Cardiac fibroblast (primary cell): ENCODE data around the gene SERBP1.

ENCODE experiments used
- DNase-seq, 2 donors: peaks; one replicate each; pipeline versions ENCODE4 v3.0.0 to v3.0.0-alpha.2; 2010; ENCODE audit warnings: low read depth in 2 of 2
- H3K4me3 ChIP-seq, 2 donors: replicated peaks in 1 of 2; 1 replicate in 1 of 2; 2 replicates in 1 of 2; pipeline ENCODE4 v1.5.1; 2011; ENCODE audit warnings: low read depth in 2 of 2, low read length in 2 of 2, mild to moderate bottlenecking in 2 of 2, moderate library complexity in 1 of 2
- TF ChIP-seq, protein P1 (sequence below): IDR thresholded peaks from one replicate; pipeline ENCODE4 v1.5.1; 2011; ENCODE audit warnings: low read depth, mild to moderate bottlenecking, low read length, inconsistent platforms

The SERBP1 gene

DNA sequence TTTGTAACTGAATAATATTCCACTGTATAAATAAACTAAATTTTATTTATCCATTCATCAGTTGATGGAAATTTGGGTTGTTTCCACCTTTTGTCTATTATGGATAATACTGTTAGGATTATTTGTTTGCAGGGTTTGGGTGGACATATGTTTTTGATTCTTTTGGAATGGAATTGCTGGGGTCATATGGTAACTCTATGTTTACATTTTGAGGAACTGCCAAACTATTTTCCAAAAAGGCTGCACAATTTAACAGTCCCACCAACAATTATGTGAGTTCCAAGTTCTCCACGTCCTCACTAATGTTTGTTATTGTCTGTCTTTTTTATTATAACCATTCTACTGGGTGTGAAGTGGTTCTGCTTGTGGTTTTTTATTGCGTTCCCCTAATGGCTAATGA, 4.3 kb upstream of the SERBP1 start:
- H3K4me3 ChIP-seq = no peak overlapping the region
- DNase-seq = no peak

DNA sequence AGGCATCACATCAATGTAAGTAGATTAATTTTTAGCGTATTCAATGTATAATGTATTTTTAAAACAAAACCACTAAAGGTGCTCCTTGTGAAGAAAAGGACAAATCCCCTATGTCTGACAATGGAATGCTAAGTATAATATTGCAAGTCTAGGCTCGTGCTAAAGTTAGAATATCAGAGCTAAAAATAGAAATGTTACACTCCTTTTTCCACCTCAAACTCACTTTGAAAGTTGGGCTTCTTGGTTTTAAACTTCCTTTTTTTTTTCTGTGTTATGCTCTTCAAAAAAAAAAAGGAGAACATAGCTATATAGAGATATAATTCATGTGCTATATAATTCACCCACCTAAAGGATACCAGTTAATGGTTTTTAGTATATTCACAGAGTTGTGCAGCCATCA, 3.6 kb upstream of the SERBP1 start:
- no peak overlapping the region for H3K4me3 ChIP-seq
- TF ChIP-seq, protein P1, sequence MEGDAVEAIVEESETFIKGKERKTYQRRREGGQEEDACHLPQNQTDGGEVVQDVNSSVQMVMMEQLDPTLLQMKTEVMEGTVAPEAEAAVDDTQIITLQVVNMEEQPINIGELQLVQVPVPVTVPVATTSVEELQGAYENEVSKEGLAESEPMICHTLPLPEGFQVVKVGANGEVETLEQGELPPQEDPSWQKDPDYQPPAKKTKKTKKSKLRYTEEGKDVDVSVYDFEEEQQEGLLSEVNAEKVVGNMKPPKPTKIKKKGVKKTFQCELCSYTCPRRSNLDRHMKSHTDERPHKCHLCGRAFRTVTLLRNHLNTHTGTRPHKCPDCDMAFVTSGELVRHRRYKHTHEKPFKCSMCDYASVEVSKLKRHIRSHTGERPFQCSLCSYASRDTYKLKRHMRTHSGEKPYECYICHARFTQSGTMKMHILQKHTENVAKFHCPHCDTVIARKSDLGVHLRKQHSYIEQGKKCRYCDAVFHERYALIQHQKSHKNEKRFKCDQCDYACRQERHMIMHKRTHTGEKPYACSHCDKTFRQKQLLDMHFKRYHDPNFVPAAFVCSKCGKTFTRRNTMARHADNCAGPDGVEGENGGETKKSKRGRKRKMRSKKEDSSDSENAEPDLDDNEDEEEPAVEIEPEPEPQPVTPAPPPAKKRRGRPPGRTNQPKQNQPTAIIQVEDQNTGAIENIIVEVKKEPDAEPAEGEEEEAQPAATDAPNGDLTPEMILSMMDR = no peak
- DNase-seq = no peak

More for the DNA sequence above, 4.3 kb upstream of the SERBP1 start:
- TF ChIP-seq, protein P1 = no peak

DNA sequence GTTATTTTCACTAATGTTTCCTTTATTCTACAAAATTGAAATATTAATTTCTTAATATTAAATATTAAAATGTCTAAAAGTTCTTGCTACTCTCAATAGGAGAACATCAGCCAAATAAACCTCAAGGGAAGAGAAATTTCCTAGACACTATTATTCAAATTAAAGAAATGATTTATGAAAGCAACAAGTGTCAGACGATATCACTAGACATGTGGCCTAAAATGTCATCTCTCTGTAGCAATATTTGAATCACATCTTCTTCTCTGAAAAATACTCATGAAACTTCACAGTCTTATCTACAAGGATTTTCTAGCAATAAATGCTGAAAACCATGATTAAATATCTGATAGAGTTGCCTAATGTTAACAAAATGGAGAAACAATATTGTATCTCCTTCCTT, 2.5 kb upstream of the SERBP1 start:
- DNase-seq = no peak
- no peak overlapping the region for H3K4me3 ChIP-seq
- TF ChIP-seq, protein P1 = no peak

DNA sequence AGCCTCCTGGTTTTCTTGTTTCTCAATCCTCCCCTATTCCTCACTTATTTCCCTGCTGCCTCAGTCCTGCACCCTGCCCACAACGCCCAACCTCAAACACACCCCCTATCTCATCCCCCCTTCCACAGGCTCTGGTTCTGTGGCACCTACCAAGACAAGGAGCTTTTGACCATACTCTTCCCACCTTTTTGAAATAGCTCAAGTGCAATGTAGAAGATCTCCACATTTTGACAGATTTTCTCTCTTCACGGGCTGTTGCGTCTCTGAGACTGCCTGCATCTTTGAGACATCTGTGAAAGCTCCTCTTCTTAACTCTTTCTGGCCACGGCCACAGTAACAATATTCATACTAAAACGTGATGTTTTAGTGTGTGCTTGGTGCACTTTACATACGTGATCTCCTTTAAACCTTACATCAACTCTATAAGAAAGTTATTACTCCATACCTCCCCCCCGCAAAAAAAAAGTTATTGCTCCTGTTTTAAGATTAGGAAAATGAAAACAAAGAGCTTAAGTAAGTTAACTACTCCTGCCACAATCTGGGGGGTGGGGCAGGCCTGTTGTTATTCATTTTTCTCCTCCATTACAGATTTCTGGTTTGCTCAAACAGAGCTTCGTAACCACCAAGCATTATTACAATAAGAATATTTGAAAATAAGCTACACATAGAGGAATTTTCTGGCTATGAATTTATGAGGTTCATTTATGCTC, 1.8 kb upstream of the SERBP1 start:
- DNase-seq = no peak
- H3K4me3 ChIP-seq = no peak overlapping the region
- TF ChIP-seq, protein P1 = no peak

DNA sequence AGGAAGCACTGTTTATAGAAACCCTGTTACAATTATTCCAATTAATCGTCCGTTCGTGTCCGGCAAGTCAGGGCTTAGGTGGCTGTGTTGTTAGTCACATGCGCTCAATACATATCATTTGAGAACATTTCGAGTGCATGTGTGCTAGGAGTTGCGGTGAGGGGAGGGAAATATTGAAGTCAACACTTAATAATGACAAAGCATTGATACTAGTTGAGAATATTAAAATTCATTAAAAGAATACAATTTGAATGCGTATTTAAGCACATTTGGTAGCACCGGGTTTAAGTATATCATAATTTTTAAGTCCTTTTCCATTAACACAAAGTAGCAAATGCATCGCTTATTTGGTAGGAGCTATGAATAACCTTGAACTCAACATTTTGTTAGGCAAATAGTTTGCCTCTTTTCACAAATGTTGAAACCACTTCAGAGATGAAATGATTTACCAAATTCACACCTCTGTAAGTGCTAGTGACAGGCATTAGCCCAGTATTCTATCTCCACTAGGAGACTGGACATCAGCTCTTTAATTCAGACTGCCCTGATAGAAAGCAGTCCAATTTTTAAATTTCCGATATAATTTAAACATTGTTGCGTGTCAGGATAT, 1.1 kb upstream of the SERBP1 start:
- H3K4me3 ChIP-seq = peak overlapping the region; percentile 77 to 93
- DNase-seq = no peak
- TF ChIP-seq, protein P1 = no peak

DNA sequence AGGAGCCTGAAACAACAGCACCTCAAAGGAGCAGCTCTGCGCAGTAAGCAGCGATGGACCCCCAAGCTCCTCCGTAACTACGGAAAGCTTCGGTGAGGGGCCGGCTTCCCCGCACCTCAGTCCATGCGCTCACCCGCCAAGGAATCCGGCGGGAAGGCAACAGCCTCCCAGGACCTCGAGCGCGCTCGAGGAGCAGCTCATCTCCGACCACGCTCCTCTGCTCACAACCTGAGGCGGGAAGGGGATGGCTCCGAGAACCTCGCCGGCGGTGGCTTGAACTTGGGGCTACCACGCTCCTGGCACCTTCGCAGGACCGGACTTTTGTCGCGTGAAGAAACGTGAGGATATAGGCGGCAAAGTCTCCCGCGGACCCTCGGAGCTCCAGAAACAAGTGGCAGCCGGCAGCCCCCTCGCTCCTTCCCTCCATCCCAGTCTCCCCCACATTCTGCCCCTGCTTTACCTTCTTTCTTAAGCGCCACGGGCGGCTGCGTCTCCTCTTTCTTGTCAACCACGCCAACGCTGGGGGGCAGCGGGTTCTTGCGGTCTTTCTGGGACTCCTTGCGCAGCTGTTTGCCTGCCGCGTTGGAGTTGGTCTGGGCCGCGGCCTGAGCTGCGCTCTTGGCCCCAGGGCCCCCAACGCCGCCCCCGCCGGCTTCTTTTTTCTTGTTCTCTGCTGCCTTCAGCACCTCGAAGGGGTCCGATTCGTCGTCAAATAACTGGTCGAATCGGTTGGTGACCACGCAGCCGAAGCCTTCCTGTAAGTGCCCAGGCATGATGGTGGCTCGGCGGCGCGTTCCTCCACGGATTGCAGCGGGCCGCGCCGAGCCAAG, 459 bp downstream of the SERBP1 start:
- peak in 1 of 2 donors; percentile 17 for DNase-seq
- H3K4me3 ChIP-seq = peak overlapping the region; percentile 77 to 93
- TF ChIP-seq, protein P1 = no peak
